ENCODE results near the gene MIOX.

The MIOX gene

GRCh38 chr22:50521710-50522109 lies 35.1 kb downstream of the MIOX start:
- DNase-seq (ENCODE audit: low read depth), result no peak
- no peak for TF ChIP-seq CTCF (IDR thresholded peaks at IDR 0.05; ENCODE audit: low read depth, low read length, missing control alignments)
- in situ Hi-C loops (cut with HindIII; ENCODE audit: low sequenced_read_pairs), result no loop called here
- no peak overlapping the region for H3K4me3 ChIP-seq (ENCODE audit: low read depth, low read length)

- no peak overlapping the region for H3K4me3 ChIP-seq (ENCODE audit: low read depth, low read length)
- DNase-seq (ENCODE audit: low read depth), result no peak
- TF ChIP-seq CTCF (IDR thresholded peaks at IDR 0.05; ENCODE audit: low read depth, low read length, missing control alignments), result no peak
- in situ Hi-C loops (cut with HindIII; ENCODE audit: low sequenced_read_pairs), result no loop called here
Observed at GRCh38 chr22:50522208-50522805, 35.6 kb downstream of the MIOX start.

- in situ Hi-C loops (cut with HindIII; ENCODE audit: low sequenced_read_pairs), result no loop called here
Observed at GRCh38 chr22:50522806-50523438, 36.3 kb downstream of the MIOX start.

GRCh38 chr22:50523458-50523805 lies 36.8 kb downstream of the MIOX start:
- H3K4me3 ChIP-seq (ENCODE audit: low read depth, low read length), result no peak overlapping the region
- in situ Hi-C loops (cut with HindIII; ENCODE audit: low sequenced_read_pairs), result no loop called here
- DNase-seq (ENCODE audit: low read depth), result no peak
- TF ChIP-seq CTCF (IDR thresholded peaks at IDR 0.05; ENCODE audit: low read depth, low read length, missing control alignments), result no peak

More at GRCh38 chr22:50522806-50523438, 36.3 kb downstream of the MIOX start:
- H3K4me3 ChIP-seq (ENCODE audit: low read depth, low read length), result no peak overlapping the region
- DNase-seq (ENCODE audit: low read depth), result no peak
- TF ChIP-seq CTCF (IDR thresholded peaks at IDR 0.05; ENCODE audit: low read depth, low read length, missing control alignments), result no peak

GRCh38 chr22:50523806-50524675 lies 37.4 kb downstream of the MIOX start:
- in situ Hi-C loops (cut with HindIII; ENCODE audit: low sequenced_read_pairs), result no loop called here
- no peak for DNase-seq (ENCODE audit: low read depth)
- peak overlapping the region; percentile 65 for H3K4me3 ChIP-seq (ENCODE audit: low read depth, low read length)
- no peak for TF ChIP-seq CTCF (IDR thresholded peaks at IDR 0.05; ENCODE audit: low read depth, low read length, missing control alignments)

DNA sequence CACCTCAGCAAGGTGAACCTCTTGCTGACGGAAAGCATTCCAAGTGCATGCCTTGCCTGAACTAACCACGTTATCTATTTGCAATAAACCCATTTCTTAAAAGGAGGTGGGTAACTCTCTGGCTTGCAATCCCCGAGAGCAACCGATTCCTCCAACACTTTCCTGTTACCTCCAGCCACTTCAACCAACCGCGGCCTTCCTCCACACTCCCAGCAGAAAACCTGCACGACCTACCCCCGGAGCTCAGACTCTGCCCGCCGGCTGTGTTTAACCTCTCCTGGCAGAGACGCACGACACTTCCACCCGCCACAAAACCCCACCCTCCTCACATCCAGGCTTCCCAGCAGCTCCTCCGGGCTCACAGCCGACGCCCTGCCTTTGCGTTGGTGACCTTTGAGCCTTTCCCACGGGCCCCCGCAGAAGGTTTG lies 38.0 kb downstream of the MIOX start:
- in situ Hi-C loops (cut with HindIII; ENCODE audit: low sequenced_read_pairs), result no loop called here
- no peak for TF ChIP-seq CTCF (IDR thresholded peaks at IDR 0.05; ENCODE audit: low read depth, low read length, missing control alignments)
- peak overlapping the region; percentile 65 for H3K4me3 ChIP-seq (ENCODE audit: low read depth, low read length)
- DNase-seq (ENCODE audit: low read depth), result no peak

Data from astrocyte of the cerebellum (primary cell).